NCI-H1694 (cell line): ENCODE measurements around the gene RAD21L1.
"Not testable (repeated sequence)": the region's sequence is repeated elsewhere in the genome, so short reads cannot be mapped to it uniquely, and the experiment has no call there.

Experiments used
- DNase-seq: peaks from one replicate; lab custom pipeline; 2025; lab: John Stamatoyannopoulos, UW

RAD21L1 gene

DNA sequence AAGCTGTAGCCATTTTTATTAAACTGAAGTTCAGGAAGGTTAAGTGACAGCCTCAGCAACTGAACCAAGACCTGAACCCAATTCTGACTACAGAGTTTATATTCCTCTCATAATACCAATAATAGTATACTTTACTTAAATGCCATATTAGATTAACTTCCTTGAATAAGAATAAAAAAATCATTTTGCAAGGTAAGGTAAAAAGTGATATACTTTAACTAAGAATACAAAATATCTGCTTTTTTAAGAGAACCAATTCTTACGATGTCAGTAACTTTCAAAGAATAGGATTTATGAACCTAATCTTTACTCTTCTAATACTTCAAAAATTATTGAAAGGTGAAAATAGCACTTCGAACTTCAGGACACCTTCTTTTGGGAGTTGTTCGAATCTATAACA lies 3.7 kb downstream of the RAD21L1 start:
- DNase-seq = no peak

- DNase-seq = no peak
Measured at GRCh38 chr20:1232286-1233111, 6.7 kb downstream of the RAD21L1 start.

GRCh38 chr20:1240549-1240948 lies 14.7 kb downstream of the RAD21L1 start:
- no peak for DNase-seq

DNA sequence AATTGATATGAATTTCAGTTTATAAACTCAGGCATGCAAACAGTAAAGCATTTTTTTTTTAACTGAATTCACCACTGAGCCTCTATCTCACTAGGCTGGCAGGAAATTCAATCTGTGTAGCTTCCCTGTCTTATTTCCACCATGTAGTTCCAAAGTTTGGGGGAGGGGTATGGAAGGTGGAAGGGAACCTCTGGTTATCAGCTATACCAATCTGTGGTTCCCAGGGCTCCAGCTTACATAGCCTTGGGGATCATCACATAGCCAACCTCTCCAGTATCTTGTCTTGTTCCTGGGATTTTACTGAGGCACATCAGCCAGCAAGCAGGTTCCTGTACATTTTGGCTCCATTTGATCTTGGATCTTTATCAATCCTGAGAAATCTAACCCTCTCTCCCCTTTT lies 15.6 kb downstream of the RAD21L1 start:
- no peak for DNase-seq

GRCh38 chr20:1242099-1242498 lies 16.3 kb downstream of the RAD21L1 start:
- DNase-seq = no peak

- DNase-seq = no peak
Measured at GRCh38 chr20:1242530-1242929, 16.7 kb downstream of the RAD21L1 start.

GRCh38 chr20:1245578-1245977 lies 19.7 kb downstream of the RAD21L1 start:
- DNase-seq = no peak

- DNase-seq = no peak
Measured at GRCh38 chr20:1247689-1248088, 21.8 kb downstream of the RAD21L1 start.

DNA sequence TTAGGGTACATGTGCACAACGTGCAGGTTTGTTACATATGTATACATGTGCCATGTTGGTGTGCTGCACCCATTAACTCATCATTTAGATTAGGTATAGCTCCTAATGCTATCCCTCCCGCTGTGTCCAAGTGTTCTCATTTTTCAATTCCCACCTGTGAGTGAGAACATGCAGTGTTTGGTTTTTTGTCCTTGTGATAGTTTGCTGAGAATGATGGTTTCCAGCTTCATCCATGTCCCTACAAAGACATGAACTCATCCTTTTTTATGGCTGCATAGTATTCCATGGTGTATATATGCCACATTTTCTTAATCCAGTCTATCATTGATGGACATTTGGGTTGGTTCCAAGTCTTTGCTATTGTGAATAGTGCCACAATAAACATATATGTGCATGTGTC lies 24.4 kb downstream of the RAD21L1 start:
- DNase-seq = not testable (repeated sequence)

GRCh38 chr20:1252416-1252815 lies 26.6 kb downstream of the RAD21L1 start:
- no peak for DNase-seq

- no peak for DNase-seq
Measured at GRCh38 chr20:1254254-1254653, 28.4 kb downstream of the RAD21L1 start.

- no peak for DNase-seq
Measured at GRCh38 chr20:1255675-1256074, 29.8 kb downstream of the RAD21L1 start.

DNA sequence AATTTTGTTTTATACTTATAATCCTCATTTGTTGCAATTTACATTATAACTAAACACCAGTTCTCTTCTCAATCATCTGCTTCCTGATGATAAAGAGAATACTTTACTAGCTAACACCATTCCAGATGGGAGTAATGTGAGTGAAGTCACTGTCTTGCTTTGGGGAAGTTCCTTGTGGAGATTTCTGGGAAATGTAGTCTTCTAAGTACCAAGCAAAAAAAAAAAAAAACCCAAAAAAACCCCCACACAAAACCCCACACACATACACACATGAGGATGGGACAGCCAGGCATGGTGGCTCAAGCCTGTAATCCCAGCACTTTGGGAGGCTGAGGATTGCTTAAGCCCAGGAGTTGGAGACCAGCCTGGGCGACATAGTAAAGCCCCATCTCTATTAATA lies 38.0 kb downstream of the RAD21L1 start:
- DNase-seq = no peak

DNA sequence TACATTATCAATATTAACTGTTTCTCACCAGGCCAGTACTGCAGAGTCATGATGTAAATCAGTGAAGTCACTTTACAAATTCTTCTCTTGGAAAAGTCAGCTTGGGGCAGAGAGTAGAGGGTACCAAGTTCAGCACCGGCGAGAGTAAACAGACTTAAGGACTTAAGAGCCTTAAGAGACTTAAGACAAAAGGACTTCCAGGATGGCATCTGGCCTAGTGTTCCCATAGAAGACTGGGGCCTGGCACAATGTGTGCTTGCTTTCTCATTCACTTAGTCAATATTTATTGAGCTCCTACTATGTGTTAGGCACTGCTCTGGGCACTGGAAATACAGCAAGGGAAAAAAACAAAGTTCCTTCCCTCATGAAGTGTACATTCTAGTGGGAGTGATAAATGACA lies 38.9 kb downstream of the RAD21L1 start:
- DNase-seq = no peak

- DNase-seq = no peak
Measured at GRCh38 chr20:1265226-1265915, 39.5 kb downstream of the RAD21L1 start.

DNA sequence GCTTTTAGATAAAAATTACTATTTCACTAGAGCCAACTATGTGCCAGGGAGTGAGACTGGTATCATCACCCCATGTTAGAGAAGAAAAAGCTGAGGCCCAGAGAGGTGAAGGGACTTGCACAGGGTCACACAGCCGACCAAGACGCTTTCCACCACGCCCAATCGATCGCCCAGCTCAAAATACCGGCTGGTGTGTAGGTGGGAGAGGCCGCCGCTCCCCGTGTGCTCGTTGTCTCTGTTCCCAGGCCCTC lies 40.0 kb downstream of the RAD21L1 start:
- DNase-seq = no peak

- no peak for DNase-seq
Measured at GRCh38 chr20:1266167-1266973, 40.5 kb downstream of the RAD21L1 start, which contains the start of gene SNPH. TSS of gene SNPH (plus strand) at chr20:1266294. CDS start at chr20:1296240, 29,946 bp downstream.

- DNase-seq = no peak
Measured at GRCh38 chr20:1267161-1267560, 41.3 kb downstream of the RAD21L1 start.

GRCh38 chr20:1267809-1268374 lies 42.0 kb downstream of the RAD21L1 start:
- no peak for DNase-seq

DNA sequence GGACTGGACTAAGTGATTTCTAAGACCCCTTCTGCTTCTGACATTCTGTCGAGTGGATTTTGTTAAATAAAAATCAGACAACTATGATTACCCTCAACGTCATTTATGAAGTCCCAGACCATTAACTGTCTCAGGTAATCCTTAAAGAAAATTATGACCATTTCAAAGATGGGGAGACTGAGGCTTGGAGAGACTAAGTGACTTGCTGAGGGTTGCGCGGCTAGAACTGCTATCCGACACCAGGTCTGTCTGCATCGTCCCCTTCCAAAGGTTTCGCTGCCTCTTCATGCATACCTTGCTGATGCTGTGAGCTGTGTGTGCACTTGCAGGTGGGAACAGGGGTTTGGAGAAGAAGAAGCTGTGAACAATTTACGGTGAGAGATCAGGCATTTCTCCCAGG lies 43.4 kb downstream of the RAD21L1 start:
- no peak for DNase-seq

- no peak for DNase-seq
Measured at GRCh38 chr20:1269850-1270249, 44.0 kb downstream of the RAD21L1 start.

DNA sequence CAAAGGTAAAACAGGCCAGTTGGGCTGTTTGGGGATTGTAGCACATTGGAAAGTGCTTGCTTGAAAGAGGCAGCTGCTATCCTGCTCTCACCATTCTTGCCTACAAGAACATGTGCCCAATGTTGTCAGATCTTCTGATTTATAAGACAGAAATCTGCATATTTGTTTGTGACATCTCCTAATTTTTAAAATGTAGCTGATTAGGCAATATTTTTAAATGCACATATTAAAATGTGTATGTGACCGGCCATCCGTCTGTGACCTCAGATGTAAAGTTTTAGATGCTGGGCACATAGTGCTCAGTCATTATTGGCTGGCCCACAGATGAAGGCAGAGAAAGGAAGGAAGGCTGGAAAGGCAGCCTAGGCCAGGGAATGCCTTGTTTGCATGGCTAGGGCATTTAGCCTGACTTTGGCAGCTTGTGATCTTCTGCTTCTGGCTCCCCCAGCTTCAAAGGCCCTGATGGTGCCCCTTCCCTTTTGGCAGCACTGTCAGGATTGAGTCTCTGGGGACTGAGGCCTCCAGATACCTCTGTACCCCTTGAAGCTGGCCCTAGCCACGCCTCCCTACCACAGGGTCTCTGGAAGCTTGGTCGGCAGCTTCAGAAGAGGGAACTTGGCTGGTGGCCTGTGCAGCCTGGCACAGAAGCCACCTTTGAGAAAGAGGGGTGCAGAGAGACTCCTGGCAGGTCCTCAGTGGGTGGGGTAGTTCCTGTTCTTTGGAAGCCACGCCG lies 46.7 kb downstream of the RAD21L1 start:
- DNase-seq = no peak
